Upper lobe of right lung (tissue), 1 donor: ENCODE results near the gene ASPDH. TPM values are rescaled to one million over a fixed set of nuclear protein-coding genes. Genes with fewer than 3 reads are reported as not detected.
"Not testable (repeated sequence)": the region's sequence is repeated elsewhere in the genome, so short reads cannot be mapped to it uniquely, and the experiment has no call there.

Source experiments
- ATAC-seq: fragments of 200-7000 bp; cut with Tn5 transposase; one replicate; pipeline ENCODE4 v1.9.1; 2020; ENCODE audit warnings: mild to moderate bottlenecking, moderate library complexity
- DNase-seq: peaks from one replicate; pipeline ENCODE4 v3.0.0-alpha.2; 2020
- H3K27ac ChIP-seq: fragments of 200-600 bp; one replicate; pipeline ENCODE4 v1.8.0; 2022
- H3K27me3 ChIP-seq: fragments of 200-600 bp; one replicate; pipeline ENCODE4 v1.8.0; 2022; ENCODE audit warnings: mild to moderate bottlenecking
- H3K36me3 ChIP-seq: fragments of 200-600 bp; one replicate; pipeline ENCODE4 v1.8.0; 2022
- H3K4me1 ChIP-seq: fragments of 200-600 bp; one replicate; pipeline ENCODE4 v1.8.0; 2022
- H3K4me3 ChIP-seq: fragments of 200-600 bp; one replicate; pipeline ENCODE4 v1.8.0; 2022; ENCODE audit warnings: mild to moderate bottlenecking
- H3K9me3 ChIP-seq: fragments of 200-600 bp; one replicate; pipeline ENCODE4 v1.8.0; 2022
- CTCF ChIP-seq: fragments of 200-600 bp; IDR thresholded peaks from one replicate; pipeline ENCODE4 v1.8.0; 2022; ENCODE audit warnings: antibody characterized with exemption
- intact Hi-C: fragments of 100-400 bp; cut with DNase I; formaldehyde crosslinking; loops from one replicate; pipeline ENCODE4 v1.11.0; 2022
- total RNA-seq: library from RNA; stranded (reverse); fragmentation: NEBNext Ultra II Directional; extraction: Animal tissue kit (Norgen Biotek cat#: 25700); gene quantifications from one replicate; pipeline ENCODE4 v1.2.1, GENCODE V29; 2021
- donor health status: DM: no; HTN: yes; CAD: no; lungs with severe emphysema.

Gene ASPDH
- total RNA-seq, 1 donor from 2014 or later = not detected

DNA sequence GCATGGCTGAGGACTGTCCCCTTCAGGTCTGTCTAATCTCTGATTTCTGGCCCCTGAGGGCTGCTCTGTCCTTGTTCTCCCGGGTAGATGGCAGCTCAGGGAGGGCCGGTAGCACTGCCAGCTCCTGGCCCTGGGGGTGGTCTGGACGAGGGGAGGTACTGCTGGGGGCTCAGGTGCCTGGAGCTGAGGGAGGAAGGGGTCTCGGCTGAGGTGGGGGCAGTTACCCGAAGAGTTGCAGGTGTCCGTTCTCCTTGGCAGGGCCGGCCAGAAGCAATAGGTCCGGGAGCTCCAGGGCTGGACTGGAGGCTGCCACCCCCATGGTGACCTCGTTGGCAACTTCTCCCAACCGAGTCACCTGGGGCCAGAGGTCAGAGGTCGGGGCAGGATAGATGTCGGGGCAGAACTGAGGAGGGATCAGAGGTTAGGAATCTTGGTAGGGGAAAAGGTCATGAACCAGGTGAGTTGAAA is 38.6 kb downstream of the ASPDH start:
- TF ChIP-seq CTCF = no peak
- DNase-seq (peak; percentile 62), ATAC-seq (no peak)
- H3K36me3 ChIP-seq = peaks cover 14% of the 10 kb centered on the region
- H3K27ac ChIP-seq = no peak overlapping the region
- no peaks in the 10 kb centered on the region for H3K9me3 ChIP-seq
- no peaks in the 10 kb centered on the region for H3K27me3 ChIP-seq
- H3K4me1 ChIP-seq = peaks cover 16% of the 10 kb centered on the region
- no peak overlapping the region for H3K4me3 ChIP-seq
- intact Hi-C loops = no loop called here

DNA sequence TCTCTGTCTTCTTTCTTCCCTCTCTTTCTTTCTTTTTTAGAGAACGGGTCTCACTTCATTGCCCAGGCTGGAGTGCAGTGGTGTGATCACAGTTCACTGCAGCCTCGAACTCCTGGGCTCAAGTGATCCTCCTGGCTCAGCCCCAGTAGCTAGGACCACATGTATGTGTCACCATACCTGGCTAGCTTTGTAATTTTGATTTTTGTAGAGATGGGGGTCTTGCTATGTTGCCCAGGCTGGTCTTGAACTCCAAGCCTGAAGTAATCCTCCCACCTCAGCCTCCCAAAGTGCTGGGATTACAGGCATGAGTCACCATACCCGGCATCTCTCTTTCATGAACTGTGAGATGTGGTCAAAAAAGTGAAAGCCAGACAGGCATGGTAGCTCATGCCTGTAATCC is 40.4 kb downstream of the ASPDH start:
- H3K27ac ChIP-seq, H3K27me3 ChIP-seq, H3K9me3 ChIP-seq, H3K4me3 ChIP-seq, DNase-seq, intact Hi-C loops, H3K36me3 ChIP-seq, ATAC-seq: not testable (repeated sequence)
- H3K4me1 ChIP-seq = peaks cover 14% of the 10 kb centered on the region

DNA sequence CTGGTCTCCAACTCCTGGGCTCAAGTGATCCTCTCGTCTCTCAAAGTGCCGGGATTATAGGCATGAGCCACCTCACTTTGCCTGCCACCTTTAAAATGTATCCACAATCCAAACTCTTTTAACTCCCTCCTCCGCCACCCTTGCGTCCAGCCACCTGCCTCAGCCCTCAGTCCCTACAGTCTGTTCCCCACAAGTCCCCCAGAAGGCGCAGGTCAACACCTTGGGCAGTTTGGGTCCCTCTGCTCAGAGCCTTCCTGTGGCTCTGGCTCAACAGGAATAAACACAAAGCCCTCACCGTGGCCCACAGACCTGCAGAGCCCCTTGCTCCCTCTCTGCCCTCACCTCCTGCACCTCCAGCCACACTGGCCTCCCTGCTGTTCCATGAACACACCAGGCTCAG is 44.9 kb downstream of the ASPDH start:
- Histone ChIP-seq H3K36me3 (no peaks in the 10 kb centered on the region), H3K27me3 (no peaks in the 10 kb centered on the region), H3K27ac (no peak overlapping the region), H3K9me3 (no peaks in the 10 kb centered on the region), H3K4me3 (no peak overlapping the region), H3K4me1 (no peaks in the 10 kb centered on the region)
- intact Hi-C loops = no loop called here
- TF ChIP-seq CTCF = no peak
- ATAC-seq (no peak), DNase-seq (no peak)

DNA sequence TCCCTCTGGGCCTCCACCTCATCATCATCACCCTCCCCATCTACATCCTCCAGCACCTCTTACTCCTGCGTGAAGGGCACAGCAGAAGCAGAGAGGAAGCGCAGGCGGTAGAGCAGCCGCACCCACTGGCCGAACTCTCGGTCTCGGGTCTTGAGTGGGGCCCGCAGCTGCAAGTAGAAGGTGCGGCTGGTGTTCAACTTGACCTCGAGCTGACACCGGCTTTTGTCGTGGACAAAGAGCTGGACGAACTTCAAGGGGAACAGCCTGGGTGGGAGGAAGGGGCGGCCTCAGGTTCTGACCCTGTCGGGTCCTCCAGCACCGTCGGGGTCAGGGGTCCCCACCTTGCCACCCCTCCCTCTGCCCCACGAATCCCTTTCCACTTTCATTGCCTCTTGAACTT is 46.1 kb downstream of the ASPDH start:
- ATAC-seq = no peak

DNA sequence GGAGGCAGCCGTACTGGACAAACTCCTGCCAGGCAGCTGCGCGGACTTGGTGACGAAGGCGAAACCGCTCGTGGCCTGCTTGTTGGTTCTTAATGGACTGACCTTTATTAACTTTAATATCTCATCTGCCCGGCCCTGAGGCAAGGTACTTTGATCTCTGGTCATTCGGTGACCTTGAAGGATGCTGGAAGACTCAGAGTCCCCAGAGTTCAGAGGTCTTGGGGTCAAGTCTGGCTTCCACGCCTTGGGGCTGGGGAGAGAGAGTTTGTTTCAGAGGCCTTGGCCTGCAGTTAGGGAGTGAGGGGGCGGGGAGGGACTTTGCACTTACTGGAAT is 47.0 kb downstream of the ASPDH start:
- no peaks in the 10 kb centered on the region for H3K36me3 ChIP-seq
- no peaks in the 10 kb centered on the region for H3K27me3 ChIP-seq
- TF ChIP-seq CTCF = no peak
- H3K4me1 ChIP-seq = no peaks in the 10 kb centered on the region
- no peak overlapping the region for H3K27ac ChIP-seq
- intact Hi-C loops = no loop called here
- no peaks in the 10 kb centered on the region for H3K9me3 ChIP-seq
- no peak overlapping the region for H3K4me3 ChIP-seq
- ATAC-seq (no peak), DNase-seq (no peak)

More for the DNA sequence above, 46.1 kb downstream of the ASPDH start:
- no peaks in the 10 kb centered on the region for H3K36me3 ChIP-seq
- no peaks in the 10 kb centered on the region for H3K9me3 ChIP-seq
- no peak for TF ChIP-seq CTCF
- intact Hi-C loops = no loop called here
- no peaks in the 10 kb centered on the region for H3K27me3 ChIP-seq
- no peak for DNase-seq
- H3K27ac ChIP-seq = no peak overlapping the region
- no peak overlapping the region for H3K4me3 ChIP-seq
- H3K4me1 ChIP-seq = no peaks in the 10 kb centered on the region

DNA sequence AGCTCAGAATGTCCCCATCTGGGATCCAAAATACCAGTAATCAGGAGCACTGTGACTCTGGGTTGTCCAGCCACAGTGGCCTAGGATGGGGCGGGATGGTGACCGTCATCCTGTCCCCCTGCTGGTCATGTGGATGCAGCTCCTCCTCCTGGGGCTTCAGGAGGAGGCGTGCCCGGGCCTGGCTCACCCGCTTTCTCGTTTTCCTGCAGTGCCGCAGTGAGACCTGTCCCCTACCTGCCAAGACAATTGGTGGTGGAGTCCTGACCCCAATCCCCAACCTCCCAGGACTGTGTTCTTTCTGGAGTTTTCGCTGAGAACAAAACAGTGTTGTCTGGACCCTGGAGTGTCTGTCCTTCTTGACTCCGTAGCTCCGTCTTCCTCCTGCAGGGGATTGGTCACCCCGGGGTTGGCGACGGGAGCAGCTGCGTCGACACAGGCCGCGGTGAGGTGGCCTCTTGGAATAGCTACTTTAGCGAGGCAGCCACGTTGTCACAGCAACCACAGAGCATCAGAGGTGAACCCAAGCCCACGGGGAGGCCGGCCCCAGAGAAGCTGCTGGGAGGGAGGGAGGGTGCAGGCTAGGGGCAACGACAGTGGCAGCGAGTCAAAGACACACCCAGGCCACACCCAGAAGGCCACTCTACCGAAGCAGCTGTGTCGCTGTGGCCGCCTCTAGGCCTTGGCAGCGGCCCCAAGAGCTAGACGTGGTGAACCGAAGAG is 47.6 kb downstream of the ASPDH start:
- H3K9me3 ChIP-seq = no peaks in the 10 kb centered on the region
- intact Hi-C loops = no loop called here
- no peak for TF ChIP-seq CTCF
- no peaks in the 10 kb centered on the region for H3K36me3 ChIP-seq
- no peak overlapping the region for H3K27ac ChIP-seq
- no peaks in the 10 kb centered on the region for H3K4me1 ChIP-seq
- no peaks in the 10 kb centered on the region for H3K27me3 ChIP-seq
- DNase-seq (peak; percentile 85), ATAC-seq (peak; percentile 80)
- H3K4me3 ChIP-seq = no peak overlapping the region
